ENCODE results near the gene HNRNPA3. TPM values are rescaled to one million over a fixed set of nuclear protein-coding genes. Genes with fewer than 3 reads are reported as not detected.
A peak's percentile ranks its signal among the peaks of the same experiment; 100 is the strongest.

HNRNPA3 gene
- total and polyA plus RNA-seq, 10 of the 15 experiments (the other 5 are each of a cell fraction or from before 2014, with no cell fraction given), result 40.4 to 343 (median 206) TPM

DNA sequence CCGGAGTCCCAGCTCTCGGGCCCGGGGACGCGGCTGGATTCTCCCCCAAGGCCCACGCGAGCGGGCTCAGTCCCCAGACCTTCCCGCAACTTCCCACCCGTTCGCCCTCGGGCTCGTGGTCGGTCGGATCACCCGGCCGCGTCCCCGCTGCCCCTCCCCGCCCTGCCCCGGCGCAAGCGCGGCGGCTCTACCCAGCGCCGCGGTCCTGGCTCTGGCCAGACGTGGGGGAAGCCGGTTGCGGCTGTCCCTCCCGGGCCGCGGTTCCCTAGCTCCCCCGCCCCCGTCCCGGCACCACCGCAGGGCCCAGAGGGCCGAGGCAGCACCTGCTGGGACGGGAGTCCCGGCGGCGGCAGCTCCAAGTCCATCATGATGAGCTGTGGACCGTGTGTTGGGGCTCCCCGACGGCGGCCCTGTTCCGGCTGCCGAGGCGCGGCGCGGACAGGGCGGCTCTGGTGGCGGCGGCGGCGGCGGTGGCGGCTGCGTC lies 51.7 kb downstream of the HNRNPA3 start (continued):
- TF ChIP-seq, protein P1, sequence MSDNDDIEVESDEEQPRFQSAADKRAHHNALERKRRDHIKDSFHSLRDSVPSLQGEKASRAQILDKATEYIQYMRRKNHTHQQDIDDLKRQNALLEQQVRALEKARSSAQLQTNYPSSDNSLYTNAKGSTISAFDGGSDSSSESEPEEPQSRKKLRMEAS (IDR thresholded peaks at IDR 0.05; ENCODE audit: low read depth, low read length), result no peak
- TF ChIP-seq MEF2B (IDR thresholded peaks at IDR 0.05; ENCODE audit: partially characterized antibody, poor library complexity, severe bottlenecking) (no peak), ZNF384 (IDR thresholded peaks at IDR 0.05; ENCODE audit: borderline replicate concordance, low read depth, low read length) (no peak), IKZF2 (IDR thresholded peaks at IDR 0.05) (no peak), BMI1 (IDR thresholded peaks at IDR 0.05; ENCODE audit: borderline replicate concordance) (no peak), ZZZ3 (IDR thresholded peaks at IDR 0.05; ENCODE audit: control insufficient read depth, insufficient read length, low read depth) (no peak), LARP7 (IDR thresholded peaks at IDR 0.05) (peak; percentile 99), SMARCA5 (IDR thresholded peaks at IDR 0.05) (peak; percentile 62), ATF7 (IDR thresholded peaks at IDR 0.05; ENCODE audit: low read depth) (no peak), BACH1 (IDR thresholded peaks at IDR 0.05; ENCODE audit: borderline replicate concordance) (peak; percentile 72; the same call in 1 of the 2 replicates), WRNIP1 (IDR thresholded peaks at IDR 0.05; ENCODE audit: borderline replicate concordance, low read depth, low read length) (no peak), SUZ12 (IDR thresholded peaks at IDR 0.05; ENCODE audit: unreplicated experiment) (no peak), CHD1 (IDR thresholded peaks at IDR 0.05; ENCODE audit: low read depth, low read length) (no peak)
- TF ChIP-seq, protein P2, sequence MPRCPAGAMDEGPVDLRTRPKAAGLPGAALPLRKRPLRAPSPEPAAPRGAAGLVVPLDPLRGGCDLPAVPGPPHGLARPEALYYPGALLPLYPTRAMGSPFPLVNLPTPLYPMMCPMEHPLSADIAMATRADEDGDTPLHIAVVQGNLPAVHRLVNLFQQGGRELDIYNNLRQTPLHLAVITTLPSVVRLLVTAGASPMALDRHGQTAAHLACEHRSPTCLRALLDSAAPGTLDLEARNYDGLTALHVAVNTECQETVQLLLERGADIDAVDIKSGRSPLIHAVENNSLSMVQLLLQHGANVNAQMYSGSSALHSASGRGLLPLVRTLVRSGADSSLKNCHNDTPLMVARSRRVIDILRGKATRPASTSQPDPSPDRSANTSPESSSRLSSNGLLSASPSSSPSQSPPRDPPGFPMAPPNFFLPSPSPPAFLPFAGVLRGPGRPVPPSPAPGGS (IDR thresholded peaks at IDR 0.05; ENCODE audit: borderline replicate concordance, insufficient read depth, low read depth, low read length, poor library complexity, severe bottlenecking), result no peak
- TF ChIP-seq, protein P3, sequence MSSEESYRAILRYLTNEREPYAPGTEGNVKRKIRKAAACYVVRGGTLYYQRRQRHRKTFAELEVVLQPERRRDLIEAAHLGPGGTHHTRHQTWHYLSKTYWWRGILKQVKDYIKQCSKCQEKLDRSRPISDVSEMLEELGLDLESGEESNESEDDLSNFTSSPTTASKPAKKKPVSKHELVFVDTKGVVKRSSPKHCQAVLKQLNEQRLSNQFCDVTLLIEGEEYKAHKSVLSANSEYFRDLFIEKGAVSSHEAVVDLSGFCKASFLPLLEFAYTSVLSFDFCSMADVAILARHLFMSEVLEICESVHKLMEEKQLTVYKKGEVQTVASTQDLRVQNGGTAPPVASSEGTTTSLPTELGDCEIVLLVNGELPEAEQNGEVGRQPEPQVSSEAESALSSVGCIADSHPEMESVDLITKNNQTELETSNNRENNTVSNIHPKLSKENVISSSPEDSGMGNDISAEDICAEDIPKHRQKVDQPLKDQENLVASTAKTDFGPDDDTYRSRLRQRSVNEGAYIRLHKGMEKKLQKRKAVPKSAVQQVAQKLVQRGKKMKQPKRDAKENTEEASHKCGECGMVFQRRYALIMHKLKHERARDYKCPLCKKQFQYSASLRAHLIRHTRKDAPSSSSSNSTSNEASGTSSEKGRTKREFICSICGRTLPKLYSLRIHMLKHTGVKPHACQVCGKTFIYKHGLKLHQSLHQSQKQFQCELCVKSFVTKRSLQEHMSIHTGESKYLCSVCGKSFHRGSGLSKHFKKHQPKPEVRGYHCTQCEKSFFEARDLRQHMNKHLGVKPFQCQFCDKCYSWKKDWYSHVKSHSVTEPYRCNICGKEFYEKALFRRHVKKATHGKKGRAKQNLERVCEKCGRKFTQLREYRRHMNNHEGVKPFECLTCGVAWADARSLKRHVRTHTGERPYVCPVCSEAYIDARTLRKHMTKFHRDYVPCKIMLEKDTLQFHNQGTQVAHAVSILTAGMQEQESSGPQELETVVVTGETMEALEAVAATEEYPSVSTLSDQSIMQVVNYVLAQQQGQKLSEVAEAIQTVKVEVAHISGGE (CRISPR knock-in tag; IDR thresholded peaks at IDR 0.05), result no peak
